ENCODE measurements around the gene TBC1D12. TPM values are rescaled to one million over a fixed set of nuclear protein-coding genes. Genes with fewer than 3 reads are reported as not detected.

TBC1D12 gene
- 12.6 and 16.1 TPM in 2 replicates for total RNA-seq

DNA sequence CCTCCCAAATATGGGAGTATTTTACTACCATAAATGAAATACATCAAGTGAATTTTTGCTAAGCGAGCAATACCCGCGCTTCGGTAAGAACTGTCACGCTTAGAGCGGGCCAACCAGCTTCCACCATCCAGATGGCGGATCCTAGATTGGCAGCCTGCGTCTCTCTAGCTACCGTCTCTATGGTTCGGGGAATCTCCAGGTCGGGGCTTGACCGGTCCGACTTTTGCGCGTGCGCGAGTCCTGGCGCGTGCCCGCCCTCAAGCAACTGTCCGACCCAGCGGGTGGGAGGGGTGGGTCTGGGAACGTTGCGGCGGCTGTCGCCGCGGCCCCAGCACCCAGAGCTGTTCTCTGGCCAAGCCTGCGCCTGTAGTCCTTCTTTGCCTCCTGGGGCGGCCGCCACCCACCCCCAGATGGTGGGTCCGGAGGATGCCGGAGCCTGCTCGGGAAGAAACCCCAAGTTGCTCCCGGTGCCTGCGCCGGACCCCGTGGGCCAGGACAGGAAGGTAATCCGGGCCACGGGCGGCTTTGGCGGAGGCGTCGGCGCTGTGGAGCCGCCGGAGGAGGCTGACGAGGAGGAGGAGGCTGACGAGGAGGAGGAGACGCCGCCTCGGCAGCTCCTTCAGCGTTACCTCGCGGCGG, at the start of gene TBC1D12:
TBC1D12 (plus strand) TSS at position 338 of the 639 bp plus-strand sequence; CDS start at position 411, 73 bp downstream.

GRCh38 chr10:94362360-94363250, 39.7 kb upstream of the TBC1D12 start, which contains the start of gene NOC3L:
Gene NOC3L (minus strand): TSS chr10:94362939. CDS start chr10:94362838, 101 bp downstream.

GRCh38 chr10:94545391-94546048, 143.2 kb downstream of the TBC1D12 start, which contains the start of gene HELLS:
Gene HELLS (plus strand): TSS chr10:94545788. CDS start chr10:94545922, 134 bp downstream.

Other genes with a start within 250 kb of the TBC1D12 start
- gene NOC3L, start 39.6 kb upstream of the TBC1D12 start, total RNA-seq, result 16.5 and 23.6 TPM in 2 replicates
- 23.5 and 38.8 TPM in 2 replicates for gene HELLS, start 143.2 kb downstream of the TBC1D12 start, total RNA-seq